Measurements from ENCODE around the gene SLC6A9.
A peak's percentile ranks its signal among the peaks of the same experiment; 100 is the strongest.

The SLC6A9 gene

DNA sequence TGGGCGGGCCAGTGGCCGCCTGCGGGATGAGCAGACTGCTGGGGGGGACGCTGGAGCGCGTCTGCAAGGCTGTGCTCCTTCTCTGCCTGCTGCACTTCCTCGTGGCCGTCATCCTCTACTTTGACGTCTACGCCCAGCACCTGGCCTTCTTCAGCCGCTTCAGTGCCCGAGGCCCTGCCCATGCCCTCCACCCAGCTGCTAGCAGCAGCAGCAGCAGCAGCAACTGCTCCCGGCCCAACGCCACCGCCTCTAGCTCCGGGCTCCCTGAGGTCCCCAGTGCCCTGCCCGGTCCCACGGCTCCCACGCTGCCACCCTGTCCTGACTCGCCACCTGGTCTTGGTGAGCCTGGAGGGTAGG lies 50.1 kb downstream of the SLC6A9 start:
- no peak for DNase-seq

- no peak for DNase-seq
Observed at GRCh38 chr1:43980255-43981134, 50.8 kb downstream of the SLC6A9 start.

DNA sequence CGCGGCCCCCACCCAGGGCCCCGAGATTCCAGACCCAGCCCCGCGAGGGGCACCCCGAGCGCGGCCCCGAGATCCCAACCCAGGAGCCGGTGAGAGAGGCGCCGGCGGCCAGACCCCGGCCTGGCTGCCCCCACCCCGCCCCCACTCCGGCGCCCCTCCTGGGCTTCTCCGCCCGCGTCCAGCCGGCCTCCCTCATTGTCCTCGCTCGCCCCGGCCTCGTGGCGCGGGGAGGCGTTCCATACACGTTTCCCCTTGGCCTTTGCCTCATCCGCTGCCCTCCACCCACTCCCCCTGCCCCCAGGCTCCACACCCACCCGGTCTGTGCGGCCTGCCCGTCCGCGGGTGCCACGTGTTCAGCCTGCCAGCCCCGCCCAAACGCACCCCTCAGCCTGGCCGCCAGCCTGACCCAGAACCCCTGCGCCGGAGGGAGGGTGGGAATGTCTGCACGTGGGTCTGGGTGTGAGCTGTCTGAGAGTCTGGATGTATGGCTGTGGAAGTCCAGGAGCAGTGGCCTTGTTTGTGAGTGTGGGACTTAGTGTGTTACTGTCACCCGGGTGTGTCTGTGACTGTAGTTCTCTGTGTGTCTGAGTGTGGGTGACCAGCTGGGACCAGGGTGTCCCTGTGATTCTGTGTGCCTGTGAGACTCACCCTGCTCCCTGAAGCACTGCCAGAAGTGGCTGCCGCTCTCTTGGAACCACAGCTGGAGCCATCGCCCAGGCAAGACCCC lies 51.6 kb downstream of the SLC6A9 start:
- peak; percentile 73 for DNase-seq

GRCh38 chr1:43979261-43979527 lies 52.1 kb downstream of the SLC6A9 start:
- DNase-seq: no peak

GRCh38 chr1:43978551-43979260 lies 52.6 kb downstream of the SLC6A9 start, which contains the start of gene B4GALT2:
Gene B4GALT2, plus strand, starts transcription at chr1:43979210. Its CDS starts 1,951 bp downstream, at chr1:43981161.
- peak; percentile 69 for DNase-seq

DNA sequence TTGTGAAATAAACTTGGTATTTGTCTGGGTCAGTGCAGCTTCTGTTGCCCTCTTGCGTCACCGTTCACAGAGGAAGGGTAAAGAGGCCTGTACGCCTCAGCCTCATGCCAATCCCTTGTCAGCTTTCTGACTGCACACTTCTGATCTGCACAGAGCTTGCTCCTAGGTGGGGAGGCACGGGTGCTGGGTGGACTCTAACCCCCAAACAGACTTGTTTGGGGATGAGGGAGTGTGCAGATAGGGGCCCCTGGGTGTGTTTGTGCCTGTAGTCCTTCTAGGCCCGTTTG lies 53.1 kb downstream of the SLC6A9 start:
- no peak for DNase-seq

- no peak for DNase-seq
Observed at GRCh38 chr1:43977376-43978263, 53.6 kb downstream of the SLC6A9 start.

DNA sequence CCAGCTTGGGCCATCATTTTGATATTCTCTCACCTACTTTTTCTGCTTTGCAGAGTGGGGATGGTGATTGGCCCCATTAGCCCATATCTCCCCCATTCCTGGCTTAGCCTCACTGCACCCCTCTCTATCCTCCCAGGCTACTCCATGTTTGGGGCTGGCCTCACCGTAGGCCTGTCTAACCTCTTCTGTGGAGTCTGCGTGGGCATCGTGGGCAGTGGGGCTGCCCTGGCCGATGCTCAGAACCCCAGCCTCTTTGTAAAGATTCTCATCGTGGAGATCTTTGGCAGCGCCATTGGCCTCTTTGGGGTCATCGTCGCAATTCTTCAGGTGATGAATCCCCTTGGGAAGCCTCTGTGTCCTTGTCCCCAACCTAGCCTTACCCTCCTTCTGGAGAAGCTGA lies 54.4 kb downstream of the SLC6A9 start:
- no peak for DNase-seq

- DNase-seq: no peak
Observed at GRCh38 chr1:43976045-43976444, 55.2 kb downstream of the SLC6A9 start.

DNA sequence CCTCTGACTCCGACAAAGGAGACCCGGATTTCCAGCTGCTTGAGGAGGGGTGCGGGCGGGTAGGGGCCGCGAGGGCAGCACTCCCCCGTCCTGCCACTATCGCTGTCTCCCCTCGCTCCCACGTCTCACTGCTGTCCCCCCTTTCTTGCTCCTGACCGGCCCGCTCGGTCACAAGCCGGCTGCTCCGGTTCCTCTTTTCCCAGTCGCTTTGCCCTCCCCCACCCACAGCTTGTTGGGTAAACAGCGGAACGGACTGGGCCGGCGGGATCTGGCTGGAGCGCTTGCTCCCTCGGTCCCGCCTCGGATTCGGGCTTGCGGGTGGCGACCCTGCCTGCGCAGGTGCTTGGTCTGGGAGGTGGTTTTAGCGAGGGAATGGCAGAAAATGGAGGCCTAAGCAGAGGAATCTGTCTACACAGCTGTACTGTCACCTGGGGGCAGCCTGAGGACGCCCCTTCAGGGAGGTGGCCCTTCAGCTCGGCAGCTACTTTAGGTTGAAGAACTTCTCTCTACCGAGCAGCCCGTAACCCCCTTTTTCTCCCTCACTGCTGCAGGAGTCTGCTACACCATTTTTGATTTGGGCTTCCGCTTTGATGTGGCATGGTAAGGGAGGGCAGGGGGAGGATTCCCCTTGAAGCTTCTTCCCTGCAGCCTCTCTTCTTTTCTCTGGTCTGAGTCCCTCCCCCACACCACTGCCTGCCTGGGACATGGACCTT lies 55.9 kb downstream of the SLC6A9 start:
- DNase-seq: peak; percentile 35

- DNase-seq: peak; percentile 96
Observed at GRCh38 chr1:43974443-43975248, 56.6 kb downstream of the SLC6A9 start, which contains the start of gene ATP6V0B. Gene ATP6V0B, plus strand, starts transcription at chr1:43974960. Its CDS starts 81 bp downstream, at chr1:43975041.

- DNase-seq: no peak
Observed at GRCh38 chr1:43973981-43974442, 57.2 kb downstream of the SLC6A9 start.

- no peak for DNase-seq
Observed at GRCh38 chr1:43971336-43971980, 59.8 kb downstream of the SLC6A9 start.

GRCh38 chr1:43970911-43971310 lies 60.4 kb downstream of the SLC6A9 start:
- no peak for DNase-seq

DNA sequence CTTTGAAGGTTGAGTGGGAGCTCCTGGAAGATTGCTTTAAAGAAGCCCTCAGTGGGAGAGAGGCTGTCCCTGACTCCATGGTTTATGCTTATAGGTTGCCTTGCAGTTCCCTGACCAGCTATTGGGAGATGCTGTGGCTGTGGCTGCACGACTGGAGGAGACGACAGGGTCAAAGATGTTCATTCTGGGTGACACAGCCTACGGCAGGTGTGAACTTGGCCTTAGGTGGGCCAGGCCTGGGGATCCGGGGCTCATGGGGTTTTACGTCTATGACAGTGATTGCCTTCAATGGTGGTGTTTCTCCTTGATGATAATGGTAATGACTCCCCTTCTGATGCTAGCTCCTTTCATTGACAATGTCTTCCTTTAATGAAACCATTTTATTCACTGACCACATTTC lies 60.8 kb downstream of the SLC6A9 start:
- no peak for DNase-seq

DNA sequence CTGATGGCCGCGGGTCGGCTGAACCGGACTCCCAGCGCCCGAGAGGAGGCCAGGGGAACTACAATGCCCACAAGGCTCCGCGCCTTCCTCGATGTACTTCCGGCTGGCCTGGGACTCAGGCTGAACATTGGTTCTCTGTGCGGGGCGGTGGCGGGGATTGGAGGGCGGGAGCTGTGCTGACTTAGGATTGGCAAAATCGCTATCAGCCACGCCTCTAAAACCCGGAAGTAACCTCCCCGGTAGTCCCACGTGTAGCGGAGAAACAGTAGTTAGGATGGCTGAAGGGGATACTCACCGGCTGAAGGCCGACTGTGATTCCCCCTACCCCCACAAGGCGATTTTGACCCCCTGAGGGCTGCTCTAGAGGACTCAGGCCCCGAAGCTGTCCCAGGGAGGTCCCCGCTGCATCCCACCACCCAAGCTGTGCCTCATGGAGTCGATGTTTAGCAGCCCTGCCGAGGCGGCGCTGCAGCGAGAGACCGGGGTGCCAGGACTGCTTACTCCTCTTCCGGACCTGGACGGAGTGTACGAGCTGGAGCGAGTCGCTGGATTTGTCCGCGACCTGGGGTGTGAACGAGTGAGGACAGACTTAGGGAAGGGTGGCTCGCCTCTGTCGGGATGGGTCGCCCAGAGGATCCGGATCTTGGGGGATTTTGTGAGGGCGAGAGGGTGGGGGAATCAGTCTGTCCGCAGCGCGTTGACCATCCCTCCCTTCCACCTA lies 61.4 kb downstream of the SLC6A9 start, which contains the start of gene DPH2:
TSS of gene DPH2 (plus strand) at position 265 of the 721 bp plus-strand sequence. CDS start at position 431, 166 bp downstream.
- peak; percentile 98 for DNase-seq

GRCh38 chr1:43969416-43969745 lies 61.9 kb downstream of the SLC6A9 start:
- DNase-seq: no peak

DNA sequence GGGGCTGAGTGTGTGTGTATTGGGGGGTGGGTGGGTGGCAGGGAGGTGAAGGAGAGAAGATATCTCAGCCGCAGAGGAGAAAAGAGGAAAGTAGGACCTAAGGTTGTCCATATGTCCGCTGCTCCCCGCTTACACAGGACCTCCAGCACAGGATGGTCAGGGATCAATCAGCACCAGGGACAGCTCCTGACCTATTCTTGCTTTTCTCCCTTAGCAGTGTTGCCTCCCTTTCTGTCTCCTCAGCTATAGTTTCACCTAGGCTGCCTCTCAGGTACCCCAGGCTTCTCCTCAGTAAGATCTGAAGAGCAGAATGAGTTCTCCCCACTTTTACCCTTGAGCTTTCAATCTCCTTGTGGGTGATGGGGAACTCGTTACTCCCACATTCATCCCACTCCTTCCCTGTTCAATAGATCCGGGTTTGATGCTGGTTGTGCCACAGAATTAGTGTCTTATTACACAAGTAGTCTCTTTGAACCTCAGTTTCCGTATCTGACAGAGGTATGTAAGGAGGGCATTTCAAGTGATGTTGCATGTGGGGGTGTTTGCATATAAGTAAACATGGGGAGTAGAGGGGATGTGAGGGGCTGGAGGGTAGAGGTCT lies 62.8 kb downstream of the SLC6A9 start:
- DNase-seq: no peak

- no peak for DNase-seq
Observed at GRCh38 chr1:43965316-43965715, 65.9 kb downstream of the SLC6A9 start.
